Measurements from ENCODE around the gene ATP6V1A.
A peak's percentile ranks its signal among the peaks of the same experiment; 100 is the strongest.

The ATP6V1A gene

GRCh38 chr3:113771993-113772392 lies 25.2 kb downstream of the ATP6V1A start:
- H3K4me1 Mint-ChIP-seq (ENCODE audit: low read depth): peaks cover 10% of the 10 kb centered on the region

GRCh38 chr3:113773381-113773780 lies 26.5 kb downstream of the ATP6V1A start:
- H3K36me3 Mint-ChIP-seq: no peaks in the 10 kb centered on the region

More at GRCh38 chr3:113771993-113772392, 25.2 kb downstream of the ATP6V1A start:
- no peaks in the 10 kb centered on the region for H3K27me3 Mint-ChIP-seq
- no peak overlapping the region for H3K27ac Mint-ChIP-seq
- H3K9me3 Mint-ChIP-seq (ENCODE audit: low read depth): no peaks in the 10 kb centered on the region
- no peaks in the 10 kb centered on the region for H3K36me3 Mint-ChIP-seq
- no peak overlapping the region for H3K4me3 Mint-ChIP-seq

GRCh38 chr3:113775516-113775915 lies 28.7 kb downstream of the ATP6V1A start:
- no peaks in the 10 kb centered on the region for H3K27me3 Mint-ChIP-seq
- no peak overlapping the region for H3K4me3 Mint-ChIP-seq
- H3K9me3 Mint-ChIP-seq (ENCODE audit: low read depth): no peaks in the 10 kb centered on the region
- no peak overlapping the region for H3K27ac Mint-ChIP-seq
- H3K36me3 Mint-ChIP-seq: peaks cover 3% of the 10 kb centered on the region
- H3K4me1 Mint-ChIP-seq (ENCODE audit: low read depth): peaks cover 8% of the 10 kb centered on the region

More at GRCh38 chr3:113773381-113773780, 26.5 kb downstream of the ATP6V1A start:
- Mint-ChIP-seq H3K4me3 (no peak overlapping the region), H3K9me3 (ENCODE audit: low read depth) (no peaks in the 10 kb centered on the region), H3K27ac (no peak overlapping the region), H3K4me1 (ENCODE audit: low read depth) (peaks cover 8% of the 10 kb centered on the region), H3K27me3 (no peaks in the 10 kb centered on the region)

- no peak overlapping the region for H3K4me3 Mint-ChIP-seq
- H3K27me3 Mint-ChIP-seq: no peaks in the 10 kb centered on the region
- H3K36me3 Mint-ChIP-seq: peaks cover 5% of the 10 kb centered on the region
- no peaks in the 10 kb centered on the region for H3K9me3 Mint-ChIP-seq (ENCODE audit: low read depth)
- H3K27ac Mint-ChIP-seq: no peak overlapping the region
- peaks cover 8% of the 10 kb centered on the region for H3K4me1 Mint-ChIP-seq (ENCODE audit: low read depth)
Measured at GRCh38 chr3:113776564-113776963, 29.7 kb downstream of the ATP6V1A start.

- Mint-ChIP-seq H3K36me3 (peaks cover 11% of the 10 kb centered on the region), H3K9me3 (ENCODE audit: low read depth) (no peaks in the 10 kb centered on the region), H3K4me3 (no peak overlapping the region), H3K4me1 (ENCODE audit: low read depth) (no peaks in the 10 kb centered on the region), H3K27me3 (no peaks in the 10 kb centered on the region), H3K27ac (no peak overlapping the region)
Measured at GRCh38 chr3:113783463-113783862, 36.6 kb downstream of the ATP6V1A start.

- H3K27ac Mint-ChIP-seq: no peak overlapping the region
- no peaks in the 10 kb centered on the region for H3K4me1 Mint-ChIP-seq (ENCODE audit: low read depth)
- peaks cover 11% of the 10 kb centered on the region for H3K36me3 Mint-ChIP-seq
- H3K4me3 Mint-ChIP-seq: no peak overlapping the region
- no peaks in the 10 kb centered on the region for H3K27me3 Mint-ChIP-seq
- H3K9me3 Mint-ChIP-seq (ENCODE audit: low read depth): no peaks in the 10 kb centered on the region
Measured at GRCh38 chr3:113783980-113784379, 37.1 kb downstream of the ATP6V1A start.

GRCh38 chr3:113791381-113791780 lies 44.5 kb downstream of the ATP6V1A start:
- Mint-ChIP-seq H3K4me1 (ENCODE audit: low read depth) (no peaks in the 10 kb centered on the region), H3K9me3 (ENCODE audit: low read depth) (no peaks in the 10 kb centered on the region), H3K27me3 (no peaks in the 10 kb centered on the region), H3K36me3 (peaks cover 10% of the 10 kb centered on the region), H3K27ac (no peak overlapping the region), H3K4me3 (no peak overlapping the region)

GRCh38 chr3:113794526-113794925 lies 47.7 kb downstream of the ATP6V1A start:
- Mint-ChIP-seq H3K9me3 (ENCODE audit: low read depth) (no peaks in the 10 kb centered on the region), H3K4me1 (ENCODE audit: low read depth) (no peaks in the 10 kb centered on the region), H3K4me3 (no peak overlapping the region), H3K27ac (no peak overlapping the region), H3K36me3 (peaks cover 7% of the 10 kb centered on the region), H3K27me3 (no peaks in the 10 kb centered on the region)

GRCh38 chr3:113795693-113796092 lies 48.9 kb downstream of the ATP6V1A start:
- H3K27ac Mint-ChIP-seq: no peak overlapping the region
- peaks cover 10% of the 10 kb centered on the region for H3K36me3 Mint-ChIP-seq
- H3K4me3 Mint-ChIP-seq: no peak overlapping the region
- H3K4me1 Mint-ChIP-seq (ENCODE audit: low read depth): no peaks in the 10 kb centered on the region
- H3K27me3 Mint-ChIP-seq: no peaks in the 10 kb centered on the region
- H3K9me3 Mint-ChIP-seq (ENCODE audit: low read depth): no peaks in the 10 kb centered on the region

GRCh38 chr3:113802795-113803455 lies 56.1 kb downstream of the ATP6V1A start:
- Mint-ChIP-seq H3K4me3 (no peak overlapping the region), H3K9me3 (ENCODE audit: low read depth) (no peaks in the 10 kb centered on the region)

GRCh38 chr3:113804661-113805060 lies 57.8 kb downstream of the ATP6V1A start:
- Mint-ChIP-seq H3K4me3 (no peak overlapping the region), H3K36me3 (peaks cover 10% of the 10 kb centered on the region), H3K27ac (no peak overlapping the region), H3K9me3 (ENCODE audit: low read depth) (no peaks in the 10 kb centered on the region), H3K4me1 (ENCODE audit: low read depth) (peaks cover 3% of the 10 kb centered on the region), H3K27me3 (no peaks in the 10 kb centered on the region)

More at GRCh38 chr3:113802795-113803455, 56.1 kb downstream of the ATP6V1A start:
- H3K4me1 Mint-ChIP-seq (ENCODE audit: low read depth): peaks cover 3% of the 10 kb centered on the region
- H3K36me3 Mint-ChIP-seq: peaks cover 10% of the 10 kb centered on the region
- H3K27me3 Mint-ChIP-seq: no peaks in the 10 kb centered on the region
- peak overlapping the region; percentile 59 for H3K27ac Mint-ChIP-seq

GRCh38 chr3:113805249-113805648 lies 58.4 kb downstream of the ATP6V1A start:
- no peaks in the 10 kb centered on the region for H3K9me3 Mint-ChIP-seq (ENCODE audit: low read depth)
- peaks cover 9% of the 10 kb centered on the region for H3K36me3 Mint-ChIP-seq
- no peaks in the 10 kb centered on the region for H3K27me3 Mint-ChIP-seq
- no peak overlapping the region for H3K4me3 Mint-ChIP-seq
- H3K27ac Mint-ChIP-seq: no peak overlapping the region
- H3K4me1 Mint-ChIP-seq (ENCODE audit: low read depth): peaks cover 3% of the 10 kb centered on the region

- H3K36me3 Mint-ChIP-seq: peaks cover 8% of the 10 kb centered on the region
- H3K4me3 Mint-ChIP-seq: no peak overlapping the region
- no peaks in the 10 kb centered on the region for H3K27me3 Mint-ChIP-seq
- no peaks in the 10 kb centered on the region for H3K9me3 Mint-ChIP-seq (ENCODE audit: low read depth)
- H3K27ac Mint-ChIP-seq: no peak overlapping the region
- no peaks in the 10 kb centered on the region for H3K4me1 Mint-ChIP-seq (ENCODE audit: low read depth)
Measured at GRCh38 chr3:113812854-113813253, 66.0 kb downstream of the ATP6V1A start.

- Mint-ChIP-seq H3K36me3 (no peaks in the 10 kb centered on the region), H3K27me3 (no peaks in the 10 kb centered on the region), H3K9me3 (ENCODE audit: low read depth) (no peaks in the 10 kb centered on the region), H3K4me1 (ENCODE audit: low read depth) (no peaks in the 10 kb centered on the region), H3K4me3 (no peak overlapping the region), H3K27ac (no peak overlapping the region)
Measured at GRCh38 chr3:113819866-113820265, 73.0 kb downstream of the ATP6V1A start.

GRCh38 chr3:113825090-113825489 lies 78.3 kb downstream of the ATP6V1A start:
- no peak overlapping the region for H3K27ac Mint-ChIP-seq
- peaks cover 4% of the 10 kb centered on the region for H3K9me3 Mint-ChIP-seq (ENCODE audit: low read depth)
- H3K27me3 Mint-ChIP-seq: no peaks in the 10 kb centered on the region
- peaks cover 3% of the 10 kb centered on the region for H3K36me3 Mint-ChIP-seq
- no peak overlapping the region for H3K4me3 Mint-ChIP-seq
- H3K4me1 Mint-ChIP-seq (ENCODE audit: low read depth): no peaks in the 10 kb centered on the region

- no peak overlapping the region for H3K27ac Mint-ChIP-seq
- peaks cover 8% of the 10 kb centered on the region for H3K36me3 Mint-ChIP-seq
- no peaks in the 10 kb centered on the region for H3K27me3 Mint-ChIP-seq
- no peak overlapping the region for H3K4me3 Mint-ChIP-seq
- H3K9me3 Mint-ChIP-seq (ENCODE audit: low read depth): peaks cover 9% of the 10 kb centered on the region
- peaks cover 7% of the 10 kb centered on the region for H3K4me1 Mint-ChIP-seq (ENCODE audit: low read depth)
Measured at GRCh38 chr3:113828600-113828999, 81.8 kb downstream of the ATP6V1A start.

Measured in activated naive CD8-positive, alpha-beta T cell (primary cell).